ENCODE measurements around the gene RAB27B.

The RAB27B gene

GRCh38 chr18:54871231-54871630, 43.0 kb downstream of the RAB27B start:
- DNase-seq (ENCODE audit: low spot score), result no peak

DNA sequence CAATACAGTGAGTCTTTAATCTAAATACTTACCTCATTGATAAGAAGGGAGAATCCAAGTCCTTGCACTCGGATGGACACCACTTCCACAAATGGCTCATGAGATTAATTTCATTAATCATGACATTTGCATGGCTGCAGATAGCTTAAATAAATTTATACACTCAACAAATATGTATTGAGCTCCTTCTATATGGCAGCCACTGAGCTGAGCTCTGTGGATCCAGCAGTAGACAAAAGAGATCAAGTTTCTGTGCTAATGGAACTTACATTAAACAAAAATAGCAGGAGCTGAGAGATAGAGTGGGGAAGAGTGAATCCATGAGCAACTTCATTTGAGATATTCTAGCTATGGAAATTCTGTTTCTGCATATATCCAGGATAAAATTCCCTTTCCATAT, 44.4 kb downstream of the RAB27B start:
- no peak for DNase-seq (ENCODE audit: low spot score)

DNA sequence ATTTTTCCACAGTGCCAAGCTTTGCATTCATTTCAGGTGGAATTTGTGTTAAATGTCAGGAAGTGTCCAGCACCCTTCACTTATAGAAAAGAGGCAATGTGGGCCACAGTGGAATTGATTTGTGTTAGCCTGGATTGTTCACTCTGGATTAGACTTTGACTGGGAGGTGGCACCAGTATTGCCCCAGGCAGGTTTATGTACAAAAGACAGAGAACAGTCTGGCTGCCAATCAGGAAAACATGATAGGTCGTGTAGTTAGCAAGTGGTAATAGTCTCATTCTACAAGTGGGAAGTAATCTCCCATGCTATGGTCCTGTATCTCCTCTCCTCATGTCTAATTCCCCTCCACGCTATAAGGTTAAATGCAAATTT, 45.6 kb downstream of the RAB27B start:
- no peak for DNase-seq (ENCODE audit: low spot score)

DNA sequence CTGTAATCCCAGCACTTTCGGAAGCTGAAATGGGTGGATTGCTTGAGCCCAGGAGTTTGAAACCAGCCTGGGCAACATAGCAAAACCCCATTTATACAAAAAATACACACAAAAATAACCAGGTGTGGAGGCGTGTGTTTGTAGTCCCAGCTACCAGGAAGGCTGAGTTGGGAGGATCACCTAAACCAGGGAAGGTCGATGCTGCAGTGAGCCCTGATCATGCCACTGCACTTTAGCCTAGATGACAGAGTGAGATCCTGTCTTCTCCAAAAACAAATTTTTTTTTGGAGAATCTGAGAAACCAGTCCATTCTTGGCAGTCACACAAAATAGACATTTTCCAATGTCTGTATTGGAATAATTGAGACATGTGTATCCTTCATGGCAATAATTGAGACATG, 46.8 kb downstream of the RAB27B start:
- no peak for DNase-seq (ENCODE audit: low spot score)

- DNase-seq (ENCODE audit: low spot score), result no peak
These were observed 48.8 kb downstream of the RAB27B start for GRCh38 chr18:54877076-54877475.

DNA sequence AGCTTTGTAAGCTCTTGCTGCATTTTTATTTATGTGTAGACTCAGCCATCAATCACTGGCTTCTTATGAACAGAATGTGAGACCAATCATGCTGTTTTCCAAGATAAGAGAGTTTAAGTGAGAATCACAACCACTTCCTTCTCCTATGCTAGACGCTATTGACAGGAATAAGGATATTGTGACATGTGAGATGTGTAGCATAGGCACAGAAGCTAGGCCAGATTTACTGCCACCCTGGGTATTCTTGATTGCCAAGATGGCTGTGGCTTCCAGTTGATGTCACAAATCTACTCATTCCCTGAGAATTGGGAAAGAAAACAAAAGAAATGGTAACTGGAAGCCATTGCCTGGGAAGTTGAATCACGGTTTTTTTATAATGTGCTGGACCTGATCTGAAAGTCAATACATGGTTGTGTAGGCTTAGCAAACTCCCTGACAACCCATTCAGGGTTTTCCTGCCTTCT, 49.9 kb downstream of the RAB27B start:
- DNase-seq (ENCODE audit: low spot score), result no peak

DNA sequence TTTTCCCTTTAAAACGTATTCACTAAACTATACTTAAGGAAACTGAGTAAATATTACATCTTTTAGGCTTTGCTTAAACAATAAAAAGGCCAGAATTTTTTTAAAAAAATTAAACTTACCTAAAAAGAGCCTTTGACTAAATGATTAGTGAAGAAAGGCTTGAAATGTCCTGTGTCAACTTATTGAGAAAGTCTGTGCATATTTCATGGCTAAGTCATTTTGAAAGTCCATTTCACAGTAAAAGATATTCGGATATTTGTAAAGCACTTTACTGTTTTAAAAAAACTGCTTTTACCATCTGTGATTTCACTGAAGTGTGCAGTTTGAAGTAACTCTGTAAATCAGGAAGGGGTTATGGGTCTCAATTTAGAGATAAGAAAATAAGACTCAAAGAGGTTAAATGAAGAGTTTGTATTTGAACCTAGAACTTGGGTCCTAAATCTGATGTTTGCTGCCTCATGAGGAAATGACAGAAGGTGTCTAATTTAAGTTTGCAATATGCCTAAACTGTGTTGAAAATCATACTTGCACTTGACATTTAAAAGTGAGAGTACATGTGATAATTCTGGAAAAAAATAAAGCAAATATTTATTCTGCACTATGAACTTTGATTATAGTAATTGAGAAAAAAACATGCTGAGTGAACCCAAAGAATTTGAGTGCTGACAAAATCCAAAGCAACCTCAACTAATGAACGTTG, 50.5 kb downstream of the RAB27B start:
- DNase-seq (ENCODE audit: low spot score), result no peak

- no peak for DNase-seq (ENCODE audit: low spot score)
These were observed 51.4 kb downstream of the RAB27B start for GRCh38 chr18:54879691-54880090.

- no peak for DNase-seq (ENCODE audit: low spot score)
These were observed 52.3 kb downstream of the RAB27B start for GRCh38 chr18:54880395-54881105.

- DNase-seq (ENCODE audit: low spot score), result no peak
These were observed 53.0 kb downstream of the RAB27B start for GRCh38 chr18:54881229-54881768.

GRCh38 chr18:54882318-54882717, 54.0 kb downstream of the RAB27B start:
- no peak for DNase-seq (ENCODE audit: low spot score)

- no peak for DNase-seq (ENCODE audit: low spot score)
These were observed 55.7 kb downstream of the RAB27B start for GRCh38 chr18:54883816-54884604.

GRCh38 chr18:54888378-54888777, 60.1 kb downstream of the RAB27B start:
- DNase-seq (ENCODE audit: low spot score), result no peak

DNA sequence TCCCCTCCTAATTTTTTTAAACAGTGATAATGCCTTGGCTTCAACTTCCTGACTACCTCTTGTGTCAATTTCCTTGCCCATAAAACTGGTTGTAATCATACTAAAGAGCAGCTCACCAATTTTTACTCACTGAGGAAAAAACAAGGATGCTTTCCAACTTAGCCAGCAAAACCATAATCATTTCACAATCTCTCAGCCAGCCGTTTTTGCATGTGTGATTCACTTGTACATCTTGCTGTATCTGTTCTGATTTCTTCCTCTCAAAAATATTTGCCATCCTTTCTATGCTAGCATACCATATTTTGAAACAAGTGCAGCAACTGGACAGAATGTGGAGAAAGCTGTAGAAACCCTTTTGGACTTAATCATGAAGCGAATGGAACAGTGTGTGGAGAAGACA, 60.7 kb downstream of the RAB27B start:
- DNase-seq (ENCODE audit: low spot score), result peak; percentile 42

DNA sequence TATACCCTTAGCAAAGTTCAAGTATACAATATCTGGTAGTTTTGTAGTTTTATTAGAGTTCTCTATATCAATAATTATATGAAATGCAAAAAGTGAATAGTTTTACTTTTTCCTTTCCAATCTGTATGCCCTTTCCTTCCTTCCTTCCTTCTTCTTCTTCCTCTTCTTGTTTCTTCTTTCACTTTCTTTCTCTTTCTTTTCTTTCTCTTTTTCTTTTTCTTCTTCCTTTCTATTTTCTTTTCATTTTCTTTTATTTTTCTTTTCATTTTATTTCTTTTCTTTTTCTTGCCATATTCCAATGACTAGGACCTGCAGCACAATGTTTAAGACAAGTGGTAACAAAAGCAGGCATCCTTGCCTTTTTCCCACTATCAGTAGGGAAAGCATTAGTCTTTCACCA, 71.2 kb downstream of the RAB27B start:
- no peak for DNase-seq (ENCODE audit: low spot score)

DNA sequence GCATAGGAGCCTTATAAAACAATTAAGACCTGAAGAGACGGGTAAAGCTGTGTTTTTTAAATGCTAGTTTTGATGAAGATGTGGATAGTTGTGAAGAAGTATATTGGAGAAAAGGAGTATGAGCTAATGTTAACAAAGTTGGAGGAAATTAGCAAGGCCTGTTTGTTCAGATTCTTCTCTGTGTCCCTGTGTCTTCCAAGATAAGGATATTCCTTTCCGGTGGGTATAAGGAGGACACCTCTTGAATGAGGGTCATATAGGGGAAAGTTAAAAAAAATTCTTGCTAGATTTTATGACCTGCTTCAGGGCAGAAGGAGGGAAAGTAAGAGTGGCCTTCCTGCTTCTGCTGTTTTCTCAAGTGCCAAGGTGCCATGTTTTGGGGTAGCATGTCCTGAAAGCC, 72.0 kb downstream of the RAB27B start:
- DNase-seq (ENCODE audit: low spot score), result no peak

DNA sequence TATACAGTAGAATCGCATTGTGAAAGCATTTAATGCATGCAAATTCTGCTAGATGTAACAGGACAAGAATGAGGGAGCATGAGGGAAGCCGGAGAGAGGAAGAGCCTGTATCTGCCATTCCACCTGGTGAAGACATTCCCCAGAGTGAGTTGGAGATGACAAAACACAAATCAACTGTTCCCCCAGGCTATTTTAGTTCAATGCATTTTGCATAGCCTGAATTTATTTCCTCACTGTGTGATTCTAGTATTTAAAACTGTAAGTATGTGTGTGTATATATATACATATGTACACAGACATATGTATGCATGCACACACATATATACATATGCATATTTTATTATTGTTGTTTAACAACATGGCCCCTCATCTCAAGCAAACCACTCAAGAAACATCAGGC, 76.3 kb downstream of the RAB27B start:
- DNase-seq (ENCODE audit: low spot score), result no peak

- no peak for DNase-seq (ENCODE audit: low spot score)
These were observed 77.4 kb downstream of the RAB27B start for GRCh38 chr18:54905629-54906028.

DNA sequence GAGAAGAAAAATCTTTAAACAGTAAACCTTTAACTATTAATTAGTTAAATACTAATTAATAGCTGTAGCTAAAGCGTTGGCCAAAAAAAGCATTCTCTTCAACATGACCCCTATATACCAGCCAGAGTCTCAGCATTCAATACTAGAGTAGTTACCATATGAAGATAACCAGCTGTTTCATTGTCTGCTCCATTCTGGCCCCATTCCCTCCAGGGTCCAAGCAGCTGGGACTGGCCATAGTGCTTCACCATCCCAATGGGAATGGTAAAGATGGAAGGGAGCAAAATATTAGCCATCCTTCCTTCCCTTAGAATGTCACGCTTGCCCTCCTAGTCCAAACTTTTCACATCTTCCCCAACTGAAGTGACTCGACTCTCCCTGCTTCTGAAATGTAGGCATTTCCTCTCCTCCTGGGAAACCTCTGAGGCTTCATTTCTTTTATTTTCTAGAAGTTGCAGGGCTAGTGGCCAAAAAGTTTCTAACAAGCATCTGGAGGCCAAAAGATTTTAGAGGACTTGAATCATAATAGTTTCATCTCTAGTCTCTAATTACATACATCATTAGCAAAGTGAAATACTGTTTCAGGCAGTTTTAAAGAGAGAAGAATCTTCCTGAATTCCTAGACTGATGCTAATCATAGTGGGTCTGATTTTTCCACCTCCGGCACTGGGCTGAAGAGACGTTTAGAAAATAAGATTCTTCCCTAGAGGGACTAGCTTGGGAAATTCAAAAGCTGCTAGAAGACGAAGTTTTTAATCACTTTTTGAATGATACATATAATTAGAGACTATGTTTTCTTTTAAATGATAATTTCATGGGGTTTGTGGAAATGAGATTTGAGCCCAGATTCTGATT, 78.3 kb downstream of the RAB27B start:
- peak; percentile 29 for DNase-seq (ENCODE audit: low spot score)

- DNase-seq (ENCODE audit: low spot score), result no peak
These were observed 81.3 kb downstream of the RAB27B start for GRCh38 chr18:54909538-54909937.

DNA sequence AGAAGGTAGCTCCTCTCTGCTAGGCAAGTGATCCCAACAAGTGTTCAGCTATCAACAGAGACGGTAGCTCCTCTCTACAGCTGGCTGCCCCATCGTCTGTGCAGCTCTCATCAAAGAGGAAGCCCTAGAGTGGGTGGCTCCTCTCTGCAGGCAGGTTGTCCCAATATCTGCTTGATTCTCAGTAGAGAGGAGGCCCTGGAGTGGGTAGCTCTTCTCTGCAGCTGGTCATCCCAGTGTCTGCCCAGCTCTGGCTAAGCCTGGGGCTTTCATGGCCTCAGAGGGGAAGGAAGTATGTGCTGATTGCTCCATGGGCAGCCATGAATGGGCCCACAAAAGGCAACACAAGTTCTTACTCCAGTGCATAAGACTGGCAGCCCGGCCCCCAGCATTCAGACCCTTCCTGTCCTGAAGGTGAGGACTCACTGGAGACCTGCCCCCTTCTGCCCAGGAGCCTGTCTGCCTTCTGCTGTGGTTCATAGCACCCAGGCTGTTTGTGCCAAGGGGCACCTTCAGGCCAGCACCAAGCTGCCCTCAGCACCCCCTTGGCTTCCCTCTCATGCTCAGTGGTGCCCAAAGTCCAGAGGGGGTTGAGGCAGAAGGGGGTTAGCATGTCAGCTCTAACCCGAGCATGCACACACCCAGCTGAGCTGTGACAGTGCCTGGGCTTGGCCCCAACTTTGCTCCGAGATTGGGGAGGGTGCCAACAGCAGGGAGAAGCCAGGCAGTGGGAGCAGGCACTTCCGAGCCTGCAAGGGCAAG, 82.1 kb downstream of the RAB27B start:
- DNase-seq (ENCODE audit: low spot score), result no peak

Measured in AG20443 (cell line).